Osteoblast (primary cell): ENCODE results near the gene SPATA3. TPM values are rescaled to one million over a fixed set of nuclear protein-coding genes. Genes with fewer than 3 reads are reported as not detected.
A peak's percentile ranks its signal among the peaks of the same experiment; 100 is the strongest.

Experiments used
- DNase-seq: peaks from one replicate; pipeline ENCODE4 v3.0.0; 2011; ENCODE audit warnings: low spot score, mixed read lengths; ENCODE audit not compliant: insufficient read length; ENCODE audit errors: missing footprints
- H2AFZ ChIP-seq: 2 replicates; pipeline ENCODE4 v1.6.0; 2011; ENCODE audit warnings: mild to moderate bottlenecking, low read length
- H3K27ac ChIP-seq: 2 replicates; pipeline ENCODE4 v1.5.1; 2011; ENCODE audit warnings: mild to moderate bottlenecking, low read depth, low read length, moderate library complexity
- H3K27me3 ChIP-seq: 2 replicates; pipeline ENCODE4 v1.6.0; 2012; ENCODE audit warnings: mild to moderate bottlenecking, control low read depth, inconsistent platforms, low read length, moderate library complexity; ENCODE audit not compliant: insufficient read depth
- H3K36me3 ChIP-seq: 2 replicates; pipeline ENCODE4 v1.5.1; 2011; ENCODE audit warnings: mild to moderate bottlenecking, low read length, control low read depth, moderate library complexity; ENCODE audit not compliant: insufficient read depth
- H3K4me1 ChIP-seq: 2 replicates; pipeline ENCODE4 v1.5.1; 2011; ENCODE audit warnings: mild to moderate bottlenecking, low read length, control low read depth, moderate library complexity; ENCODE audit not compliant: insufficient read depth
- H3K4me2 ChIP-seq: 2 replicates; pipeline ENCODE4 v1.6.0; 2011; ENCODE audit warnings: mild to moderate bottlenecking, low read length; ENCODE audit not compliant: insufficient read depth
- H3K4me3 ChIP-seq: fragments of 200-600 bp; sonication (generic); 3 replicates; pipeline ENCODE4 v1.5.1; 2012; ENCODE audit warnings: mild to moderate bottlenecking, low read length, inconsistent platforms; ENCODE audit not compliant: insufficient read depth
- H3K79me2 ChIP-seq: 2 replicates; pipeline ENCODE4 v1.6.0; 2012; ENCODE audit warnings: mild to moderate bottlenecking, low read length, control low read depth, inconsistent platforms; ENCODE audit not compliant: insufficient read depth
- H3K9me3 ChIP-seq: 2 replicates; pipeline ENCODE4 v1.5.1; 2011; ENCODE audit warnings: low read depth, low read length, control low read depth
- H4K20me1 ChIP-seq: 2 replicates; pipeline ENCODE4 v1.6.0; 2012; ENCODE audit warnings: mild to moderate bottlenecking, low read length, control low read depth; ENCODE audit not compliant: insufficient read depth
- total RNA-seq: library from RNA; depleted of rRNA; stranded (reverse); fragments of >200 nt; gene quantifications from 2 replicates; pipeline ENCODE4 v1.2.3, GENCODE V29; 2012
- TF ChIP-seq, protein P1 (sequence below): IDR thresholded peaks from 2 replicates; pipeline ENCODE4 v1.5.1; 2011; ENCODE audit warnings: mild to moderate bottlenecking, low read depth, low read length, moderate library complexity; ENCODE audit errors: extremely low read depth

SPATA3 gene
- total RNA-seq, 1 donor, result not detected

GRCh38 chr2:231037202-231037730 is 41.3 kb downstream of the SPATA3 start, which contains the start of gene C2orf72:
Gene C2orf72 (plus strand): TSS chr2:231037523. CDS start chr2:231037566, 43 bp downstream.
- Histone ChIP-seq H4K20me1 (no peaks in the 10 kb centered on the region), H3K79me2 (no peaks in the 10 kb centered on the region), H3K4me2 (no peak within 1 kb of the TSS), H3K9me3 (no peaks in the 10 kb centered on the region), H3K36me3 (no peaks in the 10 kb centered on the region), H3K27me3 (peaks cover 65% of the 10 kb centered on the region), H3K4me1 (no peaks in the 10 kb centered on the region), H3K4me3 (no peak within 1 kb of the TSS), H3K27ac (no peak within 1 kb of the TSS), H2AFZ (no peak within 1 kb of the TSS)
- DNase-seq, result peak; percentile 85
- TF ChIP-seq, protein P1, sequence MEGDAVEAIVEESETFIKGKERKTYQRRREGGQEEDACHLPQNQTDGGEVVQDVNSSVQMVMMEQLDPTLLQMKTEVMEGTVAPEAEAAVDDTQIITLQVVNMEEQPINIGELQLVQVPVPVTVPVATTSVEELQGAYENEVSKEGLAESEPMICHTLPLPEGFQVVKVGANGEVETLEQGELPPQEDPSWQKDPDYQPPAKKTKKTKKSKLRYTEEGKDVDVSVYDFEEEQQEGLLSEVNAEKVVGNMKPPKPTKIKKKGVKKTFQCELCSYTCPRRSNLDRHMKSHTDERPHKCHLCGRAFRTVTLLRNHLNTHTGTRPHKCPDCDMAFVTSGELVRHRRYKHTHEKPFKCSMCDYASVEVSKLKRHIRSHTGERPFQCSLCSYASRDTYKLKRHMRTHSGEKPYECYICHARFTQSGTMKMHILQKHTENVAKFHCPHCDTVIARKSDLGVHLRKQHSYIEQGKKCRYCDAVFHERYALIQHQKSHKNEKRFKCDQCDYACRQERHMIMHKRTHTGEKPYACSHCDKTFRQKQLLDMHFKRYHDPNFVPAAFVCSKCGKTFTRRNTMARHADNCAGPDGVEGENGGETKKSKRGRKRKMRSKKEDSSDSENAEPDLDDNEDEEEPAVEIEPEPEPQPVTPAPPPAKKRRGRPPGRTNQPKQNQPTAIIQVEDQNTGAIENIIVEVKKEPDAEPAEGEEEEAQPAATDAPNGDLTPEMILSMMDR, result no peak

- Histone ChIP-seq H4K20me1 (no peaks in the 10 kb centered on the region), H3K27me3 (peaks cover 67% of the 10 kb centered on the region), H3K36me3 (no peaks in the 10 kb centered on the region), H3K4me3 (no peak overlapping the region), H3K4me1 (no peaks in the 10 kb centered on the region), H3K79me2 (no peaks in the 10 kb centered on the region), H3K4me2 (no peak overlapping the region), H3K27ac (no peak overlapping the region), H2AFZ (no peak overlapping the region), H3K9me3 (no peaks in the 10 kb centered on the region)
- DNase-seq, result peak; percentile 84
- TF ChIP-seq, protein P1, result no peak
Observed at GRCh38 chr2:231037731-231038482, 42.0 kb downstream of the SPATA3 start.

DNA sequence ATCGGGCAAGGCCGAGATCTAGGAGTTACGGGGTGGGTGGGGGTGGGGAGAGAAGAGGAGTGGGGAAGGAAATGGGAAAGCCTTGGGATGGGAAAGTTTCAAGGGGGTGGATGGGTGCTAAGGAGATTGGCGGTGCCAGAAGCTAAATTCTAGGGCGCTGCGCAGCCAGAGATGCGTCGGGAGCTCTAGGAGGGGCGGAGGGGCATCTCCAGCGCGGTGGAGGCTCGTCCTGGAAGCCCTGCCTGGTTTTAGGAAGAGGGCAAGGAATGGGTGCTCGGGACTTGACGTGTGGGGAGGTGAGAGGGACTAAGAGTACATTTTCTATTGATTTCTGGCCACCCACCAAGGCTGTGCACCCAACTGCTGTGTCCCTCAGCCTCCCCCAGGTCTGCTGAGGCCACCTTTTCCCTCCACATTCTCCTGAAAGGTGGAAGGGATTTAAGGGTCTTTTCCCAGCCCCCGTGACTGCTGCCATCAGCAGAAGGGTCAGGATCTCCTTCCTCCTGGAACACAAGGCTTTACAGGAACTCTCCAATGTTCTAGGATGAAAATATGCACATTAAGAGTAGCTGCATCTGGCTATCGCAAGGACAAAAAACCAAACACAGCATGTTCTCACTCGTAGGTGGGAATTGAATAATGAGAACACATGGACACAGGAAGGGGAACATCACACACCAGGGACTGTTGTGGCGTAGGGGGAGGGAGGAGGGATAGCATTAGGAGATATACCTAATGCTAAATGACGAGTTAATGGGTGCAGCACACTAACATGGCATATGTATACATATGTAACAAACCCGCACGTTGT is 42.8 kb downstream of the SPATA3 start:
- no peak for DNase-seq
- H2AFZ ChIP-seq, result no peak overlapping the region
- H3K36me3 ChIP-seq, result no peaks in the 10 kb centered on the region
- no peak overlapping the region for H3K4me2 ChIP-seq
- H3K9me3 ChIP-seq, result no peaks in the 10 kb centered on the region
- H4K20me1 ChIP-seq, result no peaks in the 10 kb centered on the region
- TF ChIP-seq, protein P1, result no peak
- H3K79me2 ChIP-seq, result no peaks in the 10 kb centered on the region
- no peak overlapping the region for H3K4me3 ChIP-seq
- H3K4me1 ChIP-seq, result no peaks in the 10 kb centered on the region
- H3K27me3 ChIP-seq, result peaks cover 65% of the 10 kb centered on the region
- H3K27ac ChIP-seq, result no peak overlapping the region

DNA sequence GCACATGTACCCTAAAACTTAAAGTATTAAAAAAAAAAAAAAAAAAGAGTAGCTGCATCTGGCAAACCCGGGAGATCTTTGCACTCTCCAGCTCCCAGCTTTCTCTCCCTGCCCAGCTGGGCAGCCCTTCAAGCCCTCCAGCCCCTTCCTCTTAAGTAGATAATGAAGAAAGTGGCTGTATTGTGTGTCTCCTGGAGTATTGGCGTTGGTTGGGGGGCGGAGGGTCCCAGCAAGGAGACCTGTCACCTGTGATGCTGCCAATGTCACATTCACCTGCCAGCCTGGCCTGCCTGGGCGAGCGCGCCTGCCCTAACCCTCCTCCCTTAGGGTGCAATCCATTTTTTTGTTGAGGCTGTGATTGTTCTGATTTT is 43.4 kb downstream of the SPATA3 start:
- Histone ChIP-seq H4K20me1 (no peaks in the 10 kb centered on the region), H3K27ac (no peak overlapping the region), H3K4me1 (no peaks in the 10 kb centered on the region), H3K36me3 (no peaks in the 10 kb centered on the region), H2AFZ (no peak overlapping the region), H3K9me3 (no peaks in the 10 kb centered on the region), H3K79me2 (no peaks in the 10 kb centered on the region), H3K27me3 (peaks cover 63% of the 10 kb centered on the region), H3K4me3 (no peak overlapping the region), H3K4me2 (no peak overlapping the region)
- DNase-seq, result peak; percentile 76
- TF ChIP-seq, protein P1, result no peak
